Spleen (tissue), 11 donors: ENCODE measurements around the gene DSG1. TPM values are rescaled to one million over a fixed set of nuclear protein-coding genes. Genes with fewer than 3 reads are reported as not detected.
"Not testable (repeated sequence)": the region's sequence is repeated elsewhere in the genome, so short reads cannot be mapped to it uniquely, and the experiment has no call there.

Source experiments
- DNase-seq: peaks from one replicate; pipeline ENCODE4 v3.0.0-alpha.2; 2020
- H3K27ac ChIP-seq, 8 donors: fragments of 200-600 bp; sonication (generic) in 7 of 8; 1 replicate in 4 of 8; 2 replicates in 4 of 8; pipeline versions ENCODE4 v1.5.0 to v1.8.0; 2016 to 2021; ENCODE audit warnings: inconsistent platforms in 4 of 8, mild to moderate bottlenecking in 4 of 8, moderate library complexity in 1 of 8
- H3K27me3 ChIP-seq, 7 donors: fragments of 200-600 bp; sonication (generic) in 6 of 7; replicated peaks in 1 of 7; 1 replicate in 4 of 7; 2 replicates in 3 of 7; pipeline versions ENCODE4 v1.5.0 to v1.8.0; 2016 to 2021; ENCODE audit warnings: inconsistent platforms in 3 of 7, mild to moderate bottlenecking in 1 of 7
- H3K36me3 ChIP-seq, 6 donors: fragments of 200-600 bp; sonication (generic) in 5 of 6; 1 replicate in 4 of 6; 2 replicates in 2 of 6; pipeline versions ENCODE4 v1.5.0 to v1.8.0; 2016 to 2021; ENCODE audit warnings: inconsistent platforms in 2 of 6
- H3K4me1 ChIP-seq, 6 donors: fragments of 200-600 bp; sonication (generic) in 5 of 6; 1 replicate in 3 of 6; 2 replicates in 3 of 6; pipeline versions ENCODE4 v1.5.0 to v1.8.0; 2016 to 2021; ENCODE audit warnings: inconsistent platforms in 3 of 6
- H3K4me3 ChIP-seq, 8 donors: fragments of 200-600 bp; sonication (generic) in 7 of 8; 1 replicate in 4 of 8; 2 replicates in 4 of 8; pipeline versions ENCODE4 v1.5.0 to v1.8.0; 2016 to 2021; ENCODE audit warnings: inconsistent platforms in 4 of 8, mild to moderate bottlenecking in 4 of 8, moderate library complexity in 2 of 8
- H3K9me3 ChIP-seq, 8 donors: fragments of 200-600 bp; sonication (generic) in 7 of 8; 1 replicate in 4 of 8; 2 replicates in 4 of 8; pipeline versions ENCODE4 v1.5.0 to v1.8.0; 2016 to 2021; ENCODE audit warnings: inconsistent platforms in 4 of 8
- POLR2A ChIP-seq, 3 donors: fragments of 450-650 bp; IDR thresholded peaks; one replicate each; pipeline ENCODE4 v1.5.1; 2017; ENCODE audit warnings: antibody characterized with exemption in 3 of 3, mild to moderate bottlenecking in 1 of 3
- POLR2AphosphoS5 ChIP-seq, 3 donors: sonication (generic); formaldehyde crosslinking; IDR thresholded peaks; one replicate each; pipeline ENCODE4 v1.5.1; 2017; ENCODE audit warnings: antibody characterized with exemption in 3 of 3
- WGBS, 5 donors: extraction: QIAGEN DNeasy Blood & Tissue Kit in 3 of 5; methylation state at CpG; one replicate each; pipeline versions ENCODE4 v1.1.5 to v1.1.7; 2013 to 2018; 5-methylcytosine and 5-hydroxymethylcytosine counted together
- intact Hi-C: fragments of 100-400 bp; cut with DNase I; formaldehyde crosslinking; loops from one replicate; pipeline ENCODE4 v1.15.0; 2023; ENCODE audit warnings: low total_unique reads
- polyA plus RNA-seq, 3 donors: library from polyadenylated mRNA; stranded (reverse); fragments of 200-250 nt; gene quantifications; one replicate each; pipeline ENCODE4 v1.2.1, GENCODE V29; 2013
- total RNA-seq, 7 donors: library from RNA; depleted of rRNA in 3 of 7; stranded (reverse); fragments of >200 nt in 3 of 7; fragmentation: NEBNext Ultra II Directional in 4 of 7; extraction: Animal tissue kit (Norgen Biotek cat#: 25700) in 4 of 7; gene quantifications; one replicate each; pipeline versions ENCODE4 v1.1.0 to v1.2.1, GENCODE V29; 2016 to 2021
- TF ChIP-seq, protein P1 (sequence below), 11 experiments: fragments of 200-600 bp in 7 of 11; fragments of 450-650 bp in 4 of 11; sonication (generic) in 4 of 11; IDR thresholded peaks in 8 of 11; conservative IDR thresholded peaks in 3 of 11; 1 replicate in 7 of 11; 2 replicates in 4 of 11; pipeline versions ENCODE4 v1.4.0 to v1.8.0; 2016 to 2021; ENCODE audit warnings: antibody characterized with exemption in 11 of 11, inconsistent platforms in 4 of 11, mild to moderate bottlenecking in 1 of 11
- donor health status: healthy with polysubstance abuse.
- donor health status: DM: no; HTN: no; CAD: no; lungs with moderate emphysema.
- donor health status: DM: no; HTN: no; CAD: no.
- donor health status: Bipolar disorder and iron deficiency.
- donor health status: healthy.
- donor health status: DM: no; HTN: no; CAD: no.
- donor health status: DM: yes; HTN: yes; CAD: no.

DSG1 gene
- total and polyA plus RNA-seq, 10 donors, result not detected

DNA sequence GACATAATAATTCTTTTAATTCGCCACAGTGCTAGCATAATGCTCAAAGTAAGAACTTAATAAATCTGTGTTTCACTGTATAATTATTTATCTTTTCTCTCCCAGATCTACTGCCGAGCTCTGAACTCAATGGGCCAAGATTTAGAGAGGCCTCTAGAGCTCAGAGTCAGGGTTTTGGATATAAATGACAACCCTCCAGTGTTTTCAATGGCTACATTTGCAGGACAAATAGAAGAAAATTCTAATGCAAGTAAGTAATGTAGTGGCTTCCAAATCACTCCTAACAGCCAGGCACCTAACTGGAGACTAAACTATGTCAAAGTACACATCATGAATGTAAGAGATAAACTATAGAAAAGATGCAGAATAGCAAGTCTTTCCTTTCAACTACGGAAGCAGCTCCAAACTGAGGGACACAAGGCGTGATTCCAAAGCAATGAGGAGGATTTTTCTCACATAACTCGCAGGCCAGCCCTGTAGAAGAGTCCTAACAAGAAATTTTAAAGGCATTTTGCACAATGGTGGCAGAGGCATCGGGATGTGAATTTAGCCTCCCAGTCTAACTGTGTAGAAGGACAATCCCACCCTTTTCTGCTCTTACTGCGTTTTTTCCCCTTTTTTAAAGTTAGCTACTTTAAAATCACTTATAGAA is 12.0 kb downstream of the DSG1 start:
- TF ChIP-seq POLR2A (IDR thresholded peaks at IDR 0.05), result no peak
- no peak for TF ChIP-seq POLR2AphosphoS5 (IDR thresholded peaks at IDR 0.05)
- TF ChIP-seq, protein P1, sequence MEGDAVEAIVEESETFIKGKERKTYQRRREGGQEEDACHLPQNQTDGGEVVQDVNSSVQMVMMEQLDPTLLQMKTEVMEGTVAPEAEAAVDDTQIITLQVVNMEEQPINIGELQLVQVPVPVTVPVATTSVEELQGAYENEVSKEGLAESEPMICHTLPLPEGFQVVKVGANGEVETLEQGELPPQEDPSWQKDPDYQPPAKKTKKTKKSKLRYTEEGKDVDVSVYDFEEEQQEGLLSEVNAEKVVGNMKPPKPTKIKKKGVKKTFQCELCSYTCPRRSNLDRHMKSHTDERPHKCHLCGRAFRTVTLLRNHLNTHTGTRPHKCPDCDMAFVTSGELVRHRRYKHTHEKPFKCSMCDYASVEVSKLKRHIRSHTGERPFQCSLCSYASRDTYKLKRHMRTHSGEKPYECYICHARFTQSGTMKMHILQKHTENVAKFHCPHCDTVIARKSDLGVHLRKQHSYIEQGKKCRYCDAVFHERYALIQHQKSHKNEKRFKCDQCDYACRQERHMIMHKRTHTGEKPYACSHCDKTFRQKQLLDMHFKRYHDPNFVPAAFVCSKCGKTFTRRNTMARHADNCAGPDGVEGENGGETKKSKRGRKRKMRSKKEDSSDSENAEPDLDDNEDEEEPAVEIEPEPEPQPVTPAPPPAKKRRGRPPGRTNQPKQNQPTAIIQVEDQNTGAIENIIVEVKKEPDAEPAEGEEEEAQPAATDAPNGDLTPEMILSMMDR (IDR thresholded peaks at IDR 0.05 in 8 of 11, conservative IDR thresholded peaks at IDR 0.05 in 3 of 11), result no peak
- H3K36me3 ChIP-seq, result no peaks in the 10 kb centered on the region
- no peaks in the 10 kb centered on the region for H3K27me3 ChIP-seq
- no peaks in the 10 kb centered on the region for H3K4me1 ChIP-seq
- WGBS, 5 donors, result 70 to 87% (median 78%) methylated on average over 7 of the region's 7 CpGs
- H3K4me3 ChIP-seq, result no peak overlapping the region
- DNase-seq, result no peak
- no peaks in the 10 kb centered on the region for H3K9me3 ChIP-seq
- no peak overlapping the region for H3K27ac ChIP-seq
- intact Hi-C loops, result no loop called here

DNA sequence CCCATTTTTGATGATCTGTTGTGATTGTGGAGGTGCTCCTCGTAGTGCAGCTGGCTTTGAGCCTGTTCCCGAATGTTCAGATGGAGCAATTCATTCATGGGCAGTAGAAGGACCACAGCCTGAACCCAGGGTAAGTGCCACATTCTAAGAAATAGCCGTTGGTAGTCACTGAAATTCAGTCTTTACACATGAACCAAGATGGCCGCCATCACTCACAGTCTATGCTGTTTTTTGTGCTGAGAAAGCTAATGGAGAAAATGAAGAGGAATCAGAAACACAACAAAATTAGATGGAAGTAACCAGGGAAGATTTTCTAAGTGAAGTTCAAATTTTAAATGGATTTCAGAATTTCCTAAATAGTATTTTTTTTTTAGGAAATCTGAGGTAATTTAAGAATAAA is 25.5 kb downstream of the DSG1 start:
- WGBS, 5 donors, result 74 to 91% (median 83%) methylated on average over 4 of the region's 4 CpGs
- no peak for TF ChIP-seq POLR2A (IDR thresholded peaks at IDR 0.05)
- TF ChIP-seq, protein P1 (IDR thresholded peaks at IDR 0.05 in 8 of 11, conservative IDR thresholded peaks at IDR 0.05 in 3 of 11), result no peak
- TF ChIP-seq POLR2AphosphoS5 (IDR thresholded peaks at IDR 0.05), result no peak
- Histone ChIP-seq H3K27ac (no peak overlapping the region), H3K36me3 (no peaks in the 10 kb centered on the region), H3K4me1 (no peaks in the 10 kb centered on the region), H3K4me3 (no peak overlapping the region), H3K9me3 (no peaks in the 10 kb centered on the region), H3K27me3 (no peaks in the 10 kb centered on the region)
- intact Hi-C loops, result no loop called here
- no peak for DNase-seq

DNA sequence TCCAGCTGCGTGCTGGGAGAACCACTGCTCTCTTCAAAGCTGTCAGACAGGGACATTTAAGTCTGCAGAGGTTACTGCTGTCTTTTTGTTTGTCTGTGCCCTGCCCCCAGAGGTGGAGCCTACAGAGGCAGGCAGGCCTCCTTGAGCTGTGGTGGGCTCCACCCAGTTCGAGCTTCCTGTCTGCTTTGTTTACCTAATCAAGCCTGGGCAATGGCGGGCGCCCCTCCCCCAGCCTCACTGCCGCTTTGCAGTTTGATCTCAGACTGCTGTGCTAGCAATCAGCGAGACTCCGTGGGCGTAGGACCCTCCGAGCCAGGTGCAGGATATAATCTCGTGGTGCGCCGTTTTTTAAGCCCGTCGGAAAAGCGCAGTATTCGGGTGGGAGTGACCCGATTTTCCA is 35.4 kb downstream of the DSG1 start:
- intact Hi-C loops, H3K27me3 ChIP-seq, H3K4me3 ChIP-seq, H3K27ac ChIP-seq, H3K36me3 ChIP-seq, H3K4me1 ChIP-seq, DNase-seq: not testable (repeated sequence)
- 50 to 87% (median 64%) methylated on average over 1 to 6 of the region's 17 CpGs; no CpG with 5 or more reads in 1 of the 5 donors for WGBS, 5 donors
- H3K9me3 ChIP-seq, result peaks cover 0 to 10% (median 0%) of the 10 kb centered on the region in 8 donors

DNA sequence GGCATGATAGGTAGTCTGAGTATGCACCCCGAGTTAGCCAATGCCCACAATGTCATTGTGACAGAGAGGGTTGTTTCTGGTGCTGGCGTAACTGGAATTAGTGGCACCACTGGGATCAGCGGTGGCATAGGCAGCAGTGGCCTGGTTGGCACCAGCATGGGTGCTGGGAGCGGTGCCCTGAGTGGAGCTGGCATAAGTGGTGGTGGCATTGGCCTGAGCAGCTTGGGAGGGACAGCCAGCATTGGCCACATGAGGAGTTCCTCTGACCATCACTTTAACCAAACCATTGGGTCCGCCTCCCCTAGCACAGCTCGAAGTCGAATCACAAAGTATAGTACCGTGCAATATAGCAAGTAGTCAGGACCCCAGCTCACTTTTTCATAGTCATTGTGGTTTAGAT is 37.0 kb downstream of the DSG1 start:
- no peaks in the 10 kb centered on the region for H3K4me1 ChIP-seq
- TF ChIP-seq, protein P1 (IDR thresholded peaks at IDR 0.05 in 8 of 11, conservative IDR thresholded peaks at IDR 0.05 in 3 of 11), result no peak
- no peak for TF ChIP-seq POLR2A (IDR thresholded peaks at IDR 0.05)
- TF ChIP-seq POLR2AphosphoS5 (IDR thresholded peaks at IDR 0.05), result no peak
- H3K4me3 ChIP-seq, result no peak overlapping the region
- no peaks in the 10 kb centered on the region for H3K27me3 ChIP-seq
- no peak overlapping the region for H3K27ac ChIP-seq
- 90 to 95% (median 93%) methylated on average over 6 to 8 of the region's 8 CpGs for whole genome bisulfite sequencing, 5 donors
- intact Hi-C loops, result no loop called here
- H3K9me3 ChIP-seq, result peaks cover 0 to 10% (median 0%) of the 10 kb centered on the region in 8 donors
- DNase-seq, result peak; percentile 54
- no peaks in the 10 kb centered on the region for H3K36me3 ChIP-seq
